Hepatocyte (in vitro differentiated cells): ENCODE data around the gene TEKT5. TPM values are rescaled to one million over a fixed set of nuclear protein-coding genes. Genes with fewer than 3 reads are reported as not detected.

Experiments used
- DNase-seq: peaks from one replicate; pipeline ENCODE4 v3.0.0-alpha.2; 2016; ENCODE audit warnings: low spot score
- H2AFZ ChIP-seq: fragments of 200-600 bp; sonication (generic); 2 replicates; pipeline ENCODE4 v1.6.0; 2016; ENCODE audit warnings: antibody characterized with exemption, mild to moderate bottlenecking
- H3K27ac ChIP-seq: fragments of 200-600 bp; sonication (generic); 2 replicates; pipeline ENCODE4 v1.5.1; 2016; ENCODE audit warnings: mild to moderate bottlenecking
- H3K27me3 ChIP-seq: fragments of 200-600 bp; sonication (generic); 2 replicates; pipeline ENCODE4 v1.6.1; 2016
- H3K36me3 ChIP-seq: fragments of 200-600 bp; sonication (generic); replicated peaks from 2 replicates; pipeline ENCODE4 v1.5.1; 2016; ENCODE audit warnings: low read depth; ENCODE audit not compliant: insufficient read depth
- H3K4me1 ChIP-seq: fragments of 200-600 bp; sonication (generic); 2 replicates; pipeline ENCODE4 v1.5.1; 2016; ENCODE audit warnings: mild to moderate bottlenecking, moderate library complexity; ENCODE audit not compliant: insufficient read depth
- H3K4me2 ChIP-seq: fragments of 200-600 bp; sonication (generic); 2 replicates; pipeline ENCODE4 v1.6.0; 2016
- H3K4me3 ChIP-seq: fragments of 200-600 bp; sonication (generic); 2 replicates; pipeline ENCODE4 v1.5.1; 2016; ENCODE audit warnings: mild to moderate bottlenecking
- H3K79me2 ChIP-seq: fragments of 200-600 bp; sonication (generic); 2 replicates; pipeline ENCODE4 v1.6.0; 2017; ENCODE audit warnings: mild to moderate bottlenecking
- H3K9me2 ChIP-seq: fragments of 200-600 bp; sonication (generic); replicated peaks from 2 replicates; pipeline ENCODE4 v1.6.0; 2017; ENCODE audit warnings: mild to moderate bottlenecking; ENCODE audit not compliant: insufficient read depth
- H3K9me3 ChIP-seq: fragments of 200-600 bp; sonication (generic); 2 replicates; pipeline ENCODE4 v1.5.1; 2016; ENCODE audit warnings: low read depth, mild to moderate bottlenecking
- H4K20me1 ChIP-seq: fragments of 200-600 bp; sonication (generic); 2 replicates; pipeline ENCODE4 v1.6.0; 2016; ENCODE audit warnings: mild to moderate bottlenecking; ENCODE audit not compliant: insufficient read depth, poor library complexity, severe bottlenecking
- CTCF ChIP-seq: fragments of 200-600 bp; sonication (generic); IDR thresholded peaks from 2 replicates; pipeline ENCODE4 v1.5.1; 2016; ENCODE audit warnings: antibody characterized with exemption, mild to moderate bottlenecking; ENCODE audit not compliant: poor library complexity
- EZH2 ChIP-seq: fragments of 200-600 bp; sonication (generic); IDR thresholded peaks from 2 replicates; pipeline ENCODE4 v1.6.1; 2016; ENCODE audit warnings: antibody characterized with exemption, mild to moderate bottlenecking, borderline replicate concordance
- EZH2phosphoT487 ChIP-seq: fragments of 200-600 bp; sonication (generic); IDR thresholded peaks from one replicate; pipeline ENCODE4 v1.6.1; 2018; ENCODE audit warnings: antibody characterized with exemption, mild to moderate bottlenecking, low read depth, moderate library complexity; ENCODE audit not compliant: unreplicated experiment, severe bottlenecking
- WGBS: methylation state at CpG from one replicate; pipeline ENCODE4 v1.1.6; 2016; ENCODE audit warnings: low lambda C conversion rate; ENCODE audit errors: missing lambda C conversion rate; 5-methylcytosine and 5-hydroxymethylcytosine counted together
- polyA plus RNA-seq: library from polyadenylated mRNA; unstranded; fragments of >200 nt; fragmentation: Nextera tagmentation; extraction: Ambion mirVana; gene quantifications from 2 replicates; pipeline ENCODE4 v1.2.1, GENCODE V29; 2016
- total RNA-seq: library from RNA; depleted of rRNA; stranded (reverse); fragments of >200 nt; gene quantifications from 2 replicates; pipeline ENCODE4 v1.2.3, GENCODE V29; 2014

TEKT5 gene
- total and polyA plus RNA-seq, 2 experiments from 2014 or later, result not detected

GRCh38 chr16:10600782-10601443 lies 93.8 kb downstream of the TEKT5 start:
- Histone ChIP-seq H3K9me3 (no peaks in the 10 kb centered on the region), H3K4me3 (no peak overlapping the region), H3K36me3 (no peaks in the 10 kb centered on the region), H2AFZ (no peak overlapping the region), H3K4me1 (peaks cover 8% of the 10 kb centered on the region), H3K79me2 (no peaks in the 10 kb centered on the region), H3K9me2 (no peaks in the 10 kb centered on the region), H3K27me3 (no peaks in the 10 kb centered on the region), H4K20me1 (no peaks in the 10 kb centered on the region), H3K4me2 (no peak overlapping the region), H3K27ac (peak overlapping the region; percentile 55)
- TF ChIP-seq CTCF, result no peak
- no peak for TF ChIP-seq EZH2
- no peak for TF ChIP-seq EZH2phosphoT487
- no peak for DNase-seq
- 67% methylated on average over 12 of the region's 12 CpGs for WGBS

- WGBS, result 95% methylated on average over 7 of the region's 7 CpGs
- Histone ChIP-seq H3K27ac (no peak overlapping the region), H3K4me2 (no peak overlapping the region)
These were observed 95.1 kb downstream of the TEKT5 start for GRCh38 chr16:10599626-10600025.

GRCh38 chr16:10598157-10598556 lies 96.6 kb downstream of the TEKT5 start:
- Histone ChIP-seq H3K79me2 (no peaks in the 10 kb centered on the region), H3K4me1 (peaks cover 8% of the 10 kb centered on the region), H3K9me2 (no peaks in the 10 kb centered on the region), H2AFZ (no peak overlapping the region), H3K27me3 (no peaks in the 10 kb centered on the region), H3K4me3 (no peak overlapping the region), H3K27ac (no peak overlapping the region), H4K20me1 (no peaks in the 10 kb centered on the region), H3K36me3 (no peaks in the 10 kb centered on the region), H3K9me3 (no peaks in the 10 kb centered on the region), H3K4me2 (no peak overlapping the region)
- no peak for DNase-seq
- no peak for TF ChIP-seq EZH2phosphoT487
- WGBS, result 84% methylated on average over 11 of the region's 11 CpGs

More at GRCh38 chr16:10599626-10600025, 95.1 kb downstream of the TEKT5 start:
- H3K27me3 ChIP-seq, result no peaks in the 10 kb centered on the region
- no peaks in the 10 kb centered on the region for H3K9me3 ChIP-seq
- peaks cover 8% of the 10 kb centered on the region for H3K4me1 ChIP-seq
- H2AFZ ChIP-seq, result no peak overlapping the region
- H3K4me3 ChIP-seq, result no peak overlapping the region
- TF ChIP-seq CTCF (no peak), EZH2 (no peak), EZH2phosphoT487 (no peak)
- no peak for DNase-seq
- H3K79me2 ChIP-seq, result no peaks in the 10 kb centered on the region
- H3K9me2 ChIP-seq, result no peaks in the 10 kb centered on the region
- no peaks in the 10 kb centered on the region for H4K20me1 ChIP-seq
- no peaks in the 10 kb centered on the region for H3K36me3 ChIP-seq

- DNase-seq, result no peak
- Histone ChIP-seq H3K4me1 (peaks cover 8% of the 10 kb centered on the region), H2AFZ (no peak overlapping the region), H3K4me3 (no peak overlapping the region), H3K9me2 (no peaks in the 10 kb centered on the region), H3K27ac (no peak overlapping the region), H4K20me1 (no peaks in the 10 kb centered on the region), H3K9me3 (no peaks in the 10 kb centered on the region), H3K4me2 (no peak overlapping the region), H3K27me3 (no peaks in the 10 kb centered on the region), H3K36me3 (no peaks in the 10 kb centered on the region), H3K79me2 (no peaks in the 10 kb centered on the region)
- no peak for TF ChIP-seq EZH2phosphoT487
- no peak for TF ChIP-seq CTCF
- no peak for TF ChIP-seq EZH2
- WGBS, result 85% methylated on average over 3 of the region's 3 CpGs
These were observed 97.5 kb downstream of the TEKT5 start for GRCh38 chr16:10597187-10597601.
